ENCODE data around the gene GUCA2B. TPM values are rescaled to one million over a fixed set of nuclear protein-coding genes. Genes with fewer than 3 reads are reported as not detected.

GUCA2B gene
- total RNA-seq, 1 experiment from 2014 or later, result not detected

- DNase-seq, result no peak
- no peak overlapping the region for H3K4me3 ChIP-seq (ENCODE audit: insufficient read depth, low read depth, low read length)
Measured at GRCh38 chr1:42150651-42151050, 2.6 kb upstream of the GUCA2B start.

GRCh38 chr1:42152119-42152518, 1.1 kb upstream of the GUCA2B start:
- no peak overlapping the region for H3K4me3 ChIP-seq (ENCODE audit: insufficient read depth, low read depth, low read length)
- DNase-seq, result no peak
- no peaks in the 10 kb centered on the region for H3K27me3 ChIP-seq (ENCODE audit: control insufficient read depth, insufficient read depth, low read length)
- H3K36me3 ChIP-seq (replicated peaks; ENCODE audit: control insufficient read depth, insufficient read depth, low read length), result no peaks in the 10 kb centered on the region

More at GRCh38 chr1:42150651-42151050, 2.6 kb upstream of the GUCA2B start:
- H3K27me3 ChIP-seq (ENCODE audit: control insufficient read depth, insufficient read depth, low read length), result no peaks in the 10 kb centered on the region
- H3K36me3 ChIP-seq (replicated peaks; ENCODE audit: control insufficient read depth, insufficient read depth, low read length), result no peaks in the 10 kb centered on the region

- Histone ChIP-seq H3K36me3 (replicated peaks; ENCODE audit: control insufficient read depth, insufficient read depth, low read length) (no peaks in the 10 kb centered on the region), H3K4me3 (ENCODE audit: insufficient read depth, low read depth, low read length) (no peak overlapping the region), H3K27me3 (ENCODE audit: control insufficient read depth, insufficient read depth, low read length) (no peaks in the 10 kb centered on the region)
- no peak for DNase-seq
Measured at GRCh38 chr1:42153624-42154023, 414 bp downstream of the GUCA2B start.

- Histone ChIP-seq H3K4me3 (ENCODE audit: insufficient read depth, low read depth, low read length) (no peak overlapping the region), H3K36me3 (replicated peaks; ENCODE audit: control insufficient read depth, insufficient read depth, low read length) (no peaks in the 10 kb centered on the region), H3K27me3 (ENCODE audit: control insufficient read depth, insufficient read depth, low read length) (no peaks in the 10 kb centered on the region)
- no peak for DNase-seq
Measured at GRCh38 chr1:42154685-42155084, 1.5 kb downstream of the GUCA2B start.

GRCh38 chr1:42155362-42155761, 2.2 kb downstream of the GUCA2B start:
- H3K27me3 ChIP-seq (ENCODE audit: control insufficient read depth, insufficient read depth, low read length), result no peaks in the 10 kb centered on the region
- H3K36me3 ChIP-seq (replicated peaks; ENCODE audit: control insufficient read depth, insufficient read depth, low read length), result no peaks in the 10 kb centered on the region
- DNase-seq, result no peak
- H3K4me3 ChIP-seq (ENCODE audit: insufficient read depth, low read depth, low read length), result no peak overlapping the region

GRCh38 chr1:42157667-42158066, 4.5 kb downstream of the GUCA2B start:
- H3K27me3 ChIP-seq (ENCODE audit: control insufficient read depth, insufficient read depth, low read length), result no peaks in the 10 kb centered on the region; the same call in 1 of the 2 replicates
- DNase-seq, result no peak
- no peak overlapping the region for H3K4me3 ChIP-seq (ENCODE audit: insufficient read depth, low read depth, low read length)
- no peaks in the 10 kb centered on the region for H3K36me3 ChIP-seq (replicated peaks; ENCODE audit: control insufficient read depth, insufficient read depth, low read length)

GRCh38 chr1:42158189-42158588, 5.0 kb downstream of the GUCA2B start:
- H3K27me3 ChIP-seq (ENCODE audit: control insufficient read depth, insufficient read depth, low read length), result no peaks in the 10 kb centered on the region; the same call in 1 of the 2 replicates
- no peak overlapping the region for H3K4me3 ChIP-seq (ENCODE audit: insufficient read depth, low read depth, low read length)
- H3K36me3 ChIP-seq (replicated peaks; ENCODE audit: control insufficient read depth, insufficient read depth, low read length), result no peaks in the 10 kb centered on the region
- DNase-seq, result no peak

- Histone ChIP-seq H3K36me3 (replicated peaks; ENCODE audit: control insufficient read depth, insufficient read depth, low read length) (no peaks in the 10 kb centered on the region), H3K27me3 (ENCODE audit: control insufficient read depth, insufficient read depth, low read length) (no peaks in the 10 kb centered on the region; the same call in 1 of the 2 replicates), H3K4me3 (ENCODE audit: insufficient read depth, low read depth, low read length) (no peak overlapping the region)
- no peak for DNase-seq
Measured at GRCh38 chr1:42162181-42162580, 9.0 kb downstream of the GUCA2B start.

GRCh38 chr1:42163114-42163513, 9.9 kb downstream of the GUCA2B start:
- Histone ChIP-seq H3K36me3 (replicated peaks; ENCODE audit: control insufficient read depth, insufficient read depth, low read length) (no peaks in the 10 kb centered on the region), H3K4me3 (ENCODE audit: insufficient read depth, low read depth, low read length) (no peak overlapping the region), H3K27me3 (ENCODE audit: control insufficient read depth, insufficient read depth, low read length) (no peaks in the 10 kb centered on the region; the same call in 1 of the 2 replicates)
- DNase-seq, result no peak

GRCh38 chr1:42163536-42164503, 10.6 kb downstream of the GUCA2B start:
- no peak overlapping the region for H3K4me3 ChIP-seq (ENCODE audit: insufficient read depth, low read depth, low read length)
- DNase-seq, result no peak
- no peaks in the 10 kb centered on the region; the same call in 1 of the 2 replicates for H3K27me3 ChIP-seq (ENCODE audit: control insufficient read depth, insufficient read depth, low read length)
- H3K36me3 ChIP-seq (replicated peaks; ENCODE audit: control insufficient read depth, insufficient read depth, low read length), result no peaks in the 10 kb centered on the region

GRCh38 chr1:42164551-42165420, 11.6 kb downstream of the GUCA2B start, which contains the start of gene GUCA2A:
GUCA2A (minus strand) TSS chr1:42164745; CDS start chr1:42164712, 33 bp downstream.
- no peak for DNase-seq
- H3K36me3 ChIP-seq (replicated peaks; ENCODE audit: control insufficient read depth, insufficient read depth, low read length), result no peaks in the 10 kb centered on the region
- no peak within 1 kb of the TSS for H3K4me3 ChIP-seq (ENCODE audit: insufficient read depth, low read depth, low read length)

GRCh38 chr1:42165511-42166210, 12.5 kb downstream of the GUCA2B start:
- Histone ChIP-seq H3K36me3 (replicated peaks; ENCODE audit: control insufficient read depth, insufficient read depth, low read length) (no peaks in the 10 kb centered on the region), H3K4me3 (ENCODE audit: insufficient read depth, low read depth, low read length) (no peak overlapping the region), H3K27me3 (ENCODE audit: control insufficient read depth, insufficient read depth, low read length) (no peaks in the 10 kb centered on the region; the same call in 1 of the 2 replicates)
- DNase-seq, result no peak

More at GRCh38 chr1:42164551-42165420, 11.6 kb downstream of the GUCA2B start, which contains the start of gene GUCA2A:
- no peaks in the 10 kb centered on the region; the same call in 1 of the 2 replicates for H3K27me3 ChIP-seq (ENCODE audit: control insufficient read depth, insufficient read depth, low read length)

GRCh38 chr1:42167611-42168390, 14.6 kb downstream of the GUCA2B start:
- no peaks in the 10 kb centered on the region for H3K27me3 ChIP-seq (ENCODE audit: control insufficient read depth, insufficient read depth, low read length)
- no peak for DNase-seq

More at GRCh38 chr1:42167611-42168390, 14.6 kb downstream of the GUCA2B start:
- Histone ChIP-seq H3K36me3 (replicated peaks; ENCODE audit: control insufficient read depth, insufficient read depth, low read length) (no peaks in the 10 kb centered on the region; the same call in 1 of the 2 replicates), H3K4me3 (ENCODE audit: insufficient read depth, low read depth, low read length) (no peak overlapping the region; the same call in 1 of the 2 replicates)
